MM.1S (cell line): ENCODE measurements around the gene RALGPS2.

Source experiments
- DNase-seq: peaks from one replicate; pipeline ENCODE4 v3.0.0-alpha.2; 2015
- H2AFZ ChIP-seq: fragments of 300-600 bp; sonication (generic); 2 replicates; pipeline ENCODE4 v1.6.0; 2016; ENCODE audit warnings: antibody characterized with exemption, low read length
- H3F3A ChIP-seq: fragments of 300-600 bp; sonication (generic); 2 replicates; pipeline ENCODE4 v1.6.1; 2016; ENCODE audit warnings: mild to moderate bottlenecking, antibody characterized with exemption, low read length, moderate library complexity, mixed read lengths; ENCODE audit not compliant: insufficient read depth
- H3K27ac ChIP-seq: fragments of 300-600 bp; sonication (generic); 2 replicates; pipeline ENCODE4 v1.5.1; 2016; ENCODE audit warnings: mild to moderate bottlenecking, low read length
- H3K27me3 ChIP-seq: fragments of 300-600 bp; sonication (generic); replicated peaks from 2 replicates; pipeline ENCODE4 v1.6.0; 2016; ENCODE audit warnings: low read length; ENCODE audit not compliant: insufficient read depth
- H3K36me3 ChIP-seq: fragments of 300-600 bp; sonication (generic); replicated peaks from 2 replicates; pipeline ENCODE4 v1.6.1; 2016; ENCODE audit warnings: mild to moderate bottlenecking, low read length, mixed read lengths; ENCODE audit not compliant: insufficient read depth
- H3K4me1 ChIP-seq: fragments of 300-600 bp; sonication (generic); 2 replicates; pipeline ENCODE4 v1.6.1; 2016; ENCODE audit warnings: low read length, mixed read lengths
- H3K4me2 ChIP-seq: fragments of 300-600 bp; sonication (generic); 2 replicates; pipeline ENCODE4 v1.6.0; 2016; ENCODE audit warnings: low read depth, low read length
- H3K4me3 ChIP-seq: fragments of 300-600 bp; sonication (generic); 2 replicates; pipeline ENCODE4 v1.5.1; 2016; ENCODE audit warnings: low read length, mixed read lengths
- H3K79me2 ChIP-seq: fragments of 300-600 bp; sonication (generic); 2 replicates; pipeline ENCODE4 v1.6.1; 2016; ENCODE audit warnings: mixed run types, low read length, mixed read lengths
- H3K9ac ChIP-seq: fragments of 300-600 bp; sonication (generic); 2 replicates; pipeline ENCODE4 v1.6.1; 2016; ENCODE audit warnings: low read length, mixed read lengths
- H3K9me2 ChIP-seq: fragments of 300-600 bp; sonication (generic); replicated peaks from 2 replicates; pipeline ENCODE4 v1.6.1; 2016; ENCODE audit warnings: mild to moderate bottlenecking, low read length, mixed read lengths; ENCODE audit not compliant: insufficient read depth
- H3K9me3 ChIP-seq: fragments of 300-600 bp; sonication (generic); replicated peaks from 2 replicates; pipeline ENCODE4 v1.6.1; 2016; ENCODE audit warnings: mild to moderate bottlenecking, low read length, mixed read lengths; ENCODE audit not compliant: insufficient read depth
- H4K20me1 ChIP-seq: fragments of 300-600 bp; sonication (generic); 2 replicates; pipeline ENCODE4 v1.6.1; 2016; ENCODE audit warnings: mild to moderate bottlenecking, low read length, moderate library complexity, mixed read lengths; ENCODE audit not compliant: insufficient read depth
- CTCF ChIP-seq: fragments of 300-600 bp; sonication (generic); IDR thresholded peaks from 2 replicates; pipeline ENCODE4 v1.5.1; 2016; ENCODE audit warnings: antibody characterized with exemption, low read length, mixed read lengths
- EZH2 ChIP-seq: fragments of 300-600 bp; sonication (generic); optimal IDR thresholded peaks from 2 replicates; pipeline ENCODE3; 2017; ENCODE audit warnings: low read depth, mild to moderate bottlenecking, antibody characterized with exemption, low read length, mixed read lengths
- EZH2phosphoT487 ChIP-seq: fragments of 300-600 bp; sonication (generic); IDR thresholded peaks from 2 replicates; pipeline ENCODE4 v1.6.1; 2018; ENCODE audit warnings: antibody characterized with exemption, low read length

Gene RALGPS2

GRCh38 chr1:178704833-178705232 is 20.2 kb upstream of the RALGPS2 start:
- no peaks in the 10 kb centered on the region for H3K36me3 ChIP-seq
- H3K4me3 ChIP-seq, result no peak overlapping the region
- H3K27me3 ChIP-seq, result no peaks in the 10 kb centered on the region
- no peaks in the 10 kb centered on the region for H4K20me1 ChIP-seq
- no peak for DNase-seq
- no peak overlapping the region for H2AFZ ChIP-seq
- H3K79me2 ChIP-seq, result no peaks in the 10 kb centered on the region
- H3K4me2 ChIP-seq, result no peak overlapping the region
- no peak overlapping the region for H3K27ac ChIP-seq
- no peaks in the 10 kb centered on the region for H3K4me1 ChIP-seq
- H3F3A ChIP-seq, result no peaks in the 10 kb centered on the region
- no peaks in the 10 kb centered on the region for H3K9me2 ChIP-seq
- TF ChIP-seq EZH2 (no peak), CTCF (no peak), EZH2phosphoT487 (no peak)
- H3K9ac ChIP-seq, result no peak overlapping the region
- no peaks in the 10 kb centered on the region for H3K9me3 ChIP-seq

- no peaks in the 10 kb centered on the region for H3K27me3 ChIP-seq
- H4K20me1 ChIP-seq, result no peaks in the 10 kb centered on the region
- H3F3A ChIP-seq, result no peaks in the 10 kb centered on the region
- no peaks in the 10 kb centered on the region for H3K36me3 ChIP-seq
- H3K9me3 ChIP-seq, result no peaks in the 10 kb centered on the region
- no peak overlapping the region for H3K9ac ChIP-seq
- no peak overlapping the region for H3K27ac ChIP-seq
- TF ChIP-seq EZH2phosphoT487, result no peak
- TF ChIP-seq EZH2, result no peak
- TF ChIP-seq CTCF, result no peak
- H3K79me2 ChIP-seq, result no peaks in the 10 kb centered on the region
- H3K4me3 ChIP-seq, result no peak overlapping the region
- H3K4me1 ChIP-seq, result no peaks in the 10 kb centered on the region
- H2AFZ ChIP-seq, result no peak overlapping the region
- no peak for DNase-seq
- no peak overlapping the region for H3K4me2 ChIP-seq
- no peaks in the 10 kb centered on the region for H3K9me2 ChIP-seq
Measured at GRCh38 chr1:178706432-178706831, 18.6 kb upstream of the RALGPS2 start.

GRCh38 chr1:178713259-178713658 is 11.8 kb upstream of the RALGPS2 start:
- no peak for DNase-seq
- H3K27ac ChIP-seq, result no peak overlapping the region

GRCh38 chr1:178714453-178714852 is 10.6 kb upstream of the RALGPS2 start:
- no peak for TF ChIP-seq EZH2
- no peak for TF ChIP-seq EZH2phosphoT487
- no peak for TF ChIP-seq CTCF
- no peak overlapping the region for H3K27ac ChIP-seq

More at GRCh38 chr1:178713259-178713658, 11.8 kb upstream of the RALGPS2 start:
- Histone ChIP-seq H3K4me2 (no peak overlapping the region), H3F3A (no peaks in the 10 kb centered on the region), H4K20me1 (no peaks in the 10 kb centered on the region), H3K4me3 (no peak overlapping the region), H3K27me3 (no peaks in the 10 kb centered on the region), H3K36me3 (no peaks in the 10 kb centered on the region), H2AFZ (no peak overlapping the region), H3K9me2 (no peaks in the 10 kb centered on the region), H3K9ac (no peak overlapping the region), H3K9me3 (no peaks in the 10 kb centered on the region), H3K79me2 (no peaks in the 10 kb centered on the region), H3K4me1 (no peaks in the 10 kb centered on the region)
- no peak for TF ChIP-seq EZH2

More at GRCh38 chr1:178714453-178714852, 10.6 kb upstream of the RALGPS2 start:
- Histone ChIP-seq H3K9me2 (no peaks in the 10 kb centered on the region), H3K4me2 (no peak overlapping the region), H3K36me3 (no peaks in the 10 kb centered on the region), H3K4me3 (no peak overlapping the region), H3K79me2 (no peaks in the 10 kb centered on the region), H2AFZ (no peak overlapping the region), H3K9ac (no peak overlapping the region), H3K4me1 (no peaks in the 10 kb centered on the region), H3F3A (no peaks in the 10 kb centered on the region), H3K9me3 (no peaks in the 10 kb centered on the region), H4K20me1 (no peaks in the 10 kb centered on the region), H3K27me3 (no peaks in the 10 kb centered on the region)
- DNase-seq, result no peak
